B cell (primary cell): Measurements from ENCODE around the gene GRAMD2B. TPM values are rescaled to one million over a fixed set of nuclear protein-coding genes. Genes with fewer than 3 reads are reported as not detected.

ENCODE experiments used
- ATAC-seq: fragments of 200-7000 bp; cut with Tn5 transposase; one replicate; pipeline ENCODE4 v1.10.0; 2021; ENCODE audit warnings: low read depth, mild to moderate bottlenecking, moderate number of reproducible peaks, moderate library complexity
- CTCF ChIA-PET: fragments of 350-600 bp; sonication (Branson Sonifier 250); formaldehyde crosslinking; loops from one replicate; lab custom pipeline; 2021; ENCODE audit warnings: antibody characterized with exemption, inconsistent platforms; lab: Charles Lee
- POLR2A ChIA-PET: fragments of 350-600 bp; sonication (Branson Sonifier 250); formaldehyde crosslinking; loops from one replicate; lab custom pipeline; 2021; ENCODE audit warnings: antibody characterized with exemption; lab: Charles Lee
- DNase-seq: peaks from one replicate; pipeline ENCODE4 v3.0.0; 2013
- H2AFZ ChIP-seq: 2 replicates; pipeline ENCODE4 v1.6.1; 2012; ENCODE audit warnings: mild to moderate bottlenecking, low read depth, low read length; ENCODE audit not compliant: insufficient read depth, poor library complexity, severe bottlenecking
- H3K27ac ChIP-seq, 2 donors: 1 replicate in 1 of 2; 2 replicates in 1 of 2; pipeline ENCODE4 v1.5.1; 2012 to 2013; ENCODE audit warnings: low read length in 2 of 2, mild to moderate bottlenecking in 2 of 2, moderate library complexity in 1 of 2
- H3K27me3 ChIP-seq, 4 experiments: fragments of 200-600 bp in 1 of 4; sonication (generic) in 1 of 4; replicated peaks in 1 of 4; 1 replicate in 2 of 4; 2 replicates in 2 of 4; pipeline versions ENCODE4 v1.6.1 to v1.7.0; 2013 to 2016; ENCODE audit warnings: low read length in 3 of 4, mild to moderate bottlenecking in 2 of 4, mixed read lengths in 1 of 4, moderate library complexity in 1 of 4; ENCODE audit not compliant: insufficient read depth in 4 of 4, control insufficient read depth in 3 of 4; ENCODE audit errors: control extremely low read depth in 1 of 4
- H3K36me3 ChIP-seq, 2 experiments: replicated peaks in 1 of 2; 1 replicate in 1 of 2; 2 replicates in 1 of 2; pipeline versions ENCODE4 v1.6.1 to v1.7.1; 2013; ENCODE audit warnings: low read length in 1 of 2; ENCODE audit not compliant: insufficient read depth in 2 of 2, control insufficient read depth in 1 of 2; ENCODE audit errors: control extremely low read depth in 1 of 2, extremely low read depth in 1 of 2
- H3K4me1 ChIP-seq, 2 donors: fragments of 200-600 bp in 1 of 2; sonication (generic) in 1 of 2; 1 replicate in 1 of 2; 2 replicates in 1 of 2; pipeline versions ENCODE4 v1.5.1 to v1.6.1; 2013 to 2017; ENCODE audit warnings: low read length in 2 of 2; ENCODE audit not compliant: control insufficient read depth in 2 of 2, insufficient read depth in 2 of 2
- H3K4me2 ChIP-seq: replicated peaks from 2 replicates; pipeline ENCODE3; 2012; ENCODE audit warnings: mild to moderate bottlenecking, low read depth, low read length; ENCODE audit not compliant: poor library complexity, severe bottlenecking
- H3K4me3 ChIP-seq, 5 experiments: fragments of 200-600 bp in 1 of 5; sonication (generic) in 1 of 5; 1 replicate in 3 of 5; 2 replicates in 2 of 5; pipeline versions ENCODE4 v1.5.1 to v1.7.0; 2011 to 2016; ENCODE audit warnings: low read length in 4 of 5, mild to moderate bottlenecking in 4 of 5, low read depth in 2 of 5, control low read depth in 1 of 5, moderate library complexity in 1 of 5; ENCODE audit not compliant: insufficient read depth in 1 of 5; ENCODE audit errors: control extremely low read depth in 1 of 5, extremely low read depth in 1 of 5
- H3K79me2 ChIP-seq: fragments of 200-600 bp; sonication (generic); one replicate; pipeline ENCODE4 v1.6.0; 2016; ENCODE audit warnings: low read length; ENCODE audit not compliant: control insufficient read depth, insufficient read depth
- H3K9ac ChIP-seq: fragments of 200-600 bp; sonication (generic); 2 replicates; pipeline ENCODE4 v1.6.1; 2017; ENCODE audit warnings: mild to moderate bottlenecking, low read length, moderate library complexity
- H3K9me3 ChIP-seq, 3 donors: one replicate each; pipeline versions ENCODE4 v1.6.1 to v1.7.1; 2013; ENCODE audit warnings: low read length in 2 of 3; ENCODE audit not compliant: control insufficient read depth in 2 of 3, insufficient read depth in 1 of 3; ENCODE audit errors: control extremely low read depth in 1 of 3
- H4K20me1 ChIP-seq: 2 replicates; pipeline ENCODE4 v1.6.0; 2012; ENCODE audit warnings: mild to moderate bottlenecking, low read length; ENCODE audit not compliant: insufficient read depth, control insufficient read depth, poor library complexity, severe bottlenecking
- H3K27ac Mint-ChIP-seq: one replicate; pipeline ENCODE4 v1.8.0; 2021; ENCODE audit warnings: mixed read lengths
- H3K27me3 Mint-ChIP-seq: one replicate; pipeline ENCODE4 v1.8.0; 2021; ENCODE audit warnings: mixed read lengths
- H3K4me1 Mint-ChIP-seq: one replicate; pipeline ENCODE4 v1.8.0; 2021; ENCODE audit warnings: mixed read lengths
- H3K4me3 Mint-ChIP-seq: one replicate; pipeline ENCODE4 v1.8.0; 2021; ENCODE audit warnings: mixed read lengths
- H3K9me3 Mint-ChIP-seq: one replicate; pipeline ENCODE4 v1.8.0; 2022; ENCODE audit warnings: mixed read lengths; ENCODE audit not compliant: insufficient read depth
- CTCF ChIP-seq: fragments of 200-600 bp; IDR thresholded peaks from one replicate; pipeline ENCODE4 v1.8.0; 2022; ENCODE audit warnings: antibody characterized with exemption, mild to moderate bottlenecking
- EZH2 ChIP-seq: IDR thresholded peaks from 2 replicates; pipeline ENCODE4 v1.6.1; 2012; ENCODE audit warnings: borderline replicate concordance, low read depth, mild to moderate bottlenecking, moderate library complexity, low read length; ENCODE audit not compliant: insufficient read depth, poor library complexity, severe bottlenecking
- WGBS: methylation state at CpG from one replicate; pipeline ENCODE4 v1.1.5; 2013; ENCODE audit warnings: missing lambda C conversion rate; ENCODE audit not compliant: insufficient coverage; 5-methylcytosine and 5-hydroxymethylcytosine counted together
- intact Hi-C: fragments of 100-400 bp; cut with micrococcal nuclease; formaldehyde crosslinking; loops from one replicate; pipeline ENCODE4 v1.10.0; 2022
- polyA plus RNA-seq: library from polyadenylated mRNA; depleted of rRNA; stranded (reverse); fragments of >200 nt; gene quantifications from 2 replicates; pipeline ENCODE4 v1.2.3, GENCODE V29; 2012
- total RNA-seq, 2 donors: library from RNA; stranded (reverse); fragments of 120-200 nt in 1 of 2; gene quantifications; 1 replicate in 1 of 2; 2 replicates in 1 of 2; pipeline versions ENCODE4 v1.2.3 to v1.2.4, GENCODE V29; 2013 to 2022

Gene GRAMD2B
- total and polyA plus RNA-seq, 2 donors (not counting 1 experiment from before 2014, with no cell fraction given), result 0.86 to 3.6 TPM

GRCh38 chr5:126446498-126447224 is 23.5 kb downstream of the GRAMD2B start:
- WGBS, result 80% methylated on average over 2 of the region's 9 CpGs
- H3K9ac ChIP-seq, result no peak overlapping the region
- H3K79me2 ChIP-seq, result no peaks in the 10 kb centered on the region
- no peak overlapping the region for H3K27ac Mint-ChIP-seq
- ATAC-seq (no peak), DNase-seq (no peak)
- H4K20me1 ChIP-seq, result no peaks in the 10 kb centered on the region
- H3K9me3 ChIP-seq, result no peaks in the 10 kb centered on the region
- H2AFZ ChIP-seq, result no peak overlapping the region
- no peak overlapping the region for H3K4me3 ChIP-seq
- H3K4me1 Mint-ChIP-seq, result peaks cover 12% of the 10 kb centered on the region
- POLR2A ChIA-PET, result interaction anchor here (0.8 kb wide), 1 partner anchor 35 kb away, joined by 4 read pairs; no protein-coding TSS in a partner anchor
- intact Hi-C loops, result no loop called here
- CTCF ChIA-PET, result no interaction called here
- TF ChIP-seq CTCF (no peak), EZH2 (no peak)
- no peaks in the 10 kb centered on the region for H3K9me3 Mint-ChIP-seq
- no peak overlapping the region for H3K27ac ChIP-seq
- peaks cover 5 to 7% of the 10 kb centered on the region in 2 donors for H3K4me1 ChIP-seq
- no peak overlapping the region for H3K4me2 ChIP-seq
- no peaks in the 10 kb centered on the region for H3K27me3 Mint-ChIP-seq
- no peaks in the 10 kb centered on the region for H3K36me3 ChIP-seq
- no peaks in the 10 kb centered on the region for H3K27me3 ChIP-seq
- H3K4me3 Mint-ChIP-seq, result no peak overlapping the region

GRCh38 chr5:126448720-126449119 is 25.5 kb downstream of the GRAMD2B start:
- H3K4me1 Mint-ChIP-seq, result peaks cover 12% of the 10 kb centered on the region
- intact Hi-C loops, result no loop called here

More at GRCh38 chr5:126448720-126449119, 25.5 kb downstream of the GRAMD2B start:
- Mint-ChIP-seq H3K9me3 (no peaks in the 10 kb centered on the region), H3K27ac (no peak overlapping the region), H3K4me3 (no peak overlapping the region), H3K27me3 (no peaks in the 10 kb centered on the region)
- ATAC-seq (no peak), DNase-seq (no peak)
- Histone ChIP-seq H3K4me1 (peaks cover 5 to 7% of the 10 kb centered on the region in 2 donors), H3K9ac (no peak overlapping the region), H3K4me3 (no peak overlapping the region), H3K79me2 (no peaks in the 10 kb centered on the region), H3K27me3 (no peaks in the 10 kb centered on the region), H2AFZ (no peak overlapping the region), H3K27ac (no peak overlapping the region), H3K36me3 (no peaks in the 10 kb centered on the region), H3K4me2 (no peak overlapping the region), H4K20me1 (no peaks in the 10 kb centered on the region), H3K9me3 (no peaks in the 10 kb centered on the region)
- ChIA-PET CTCF (no interaction called here), POLR2A (no interaction called here)
- no peak for TF ChIP-seq CTCF
- no peak for TF ChIP-seq EZH2
- 88% methylated on average over 4 of the region's 8 CpGs for WGBS
